CD1c-positive myeloid dendritic cell (primary cell): ENCODE measurements around the gene DGKE.

Experiments used
- DNase-seq: peaks from one replicate; pipeline ENCODE4 v3.0.0-alpha.2; 2016; ENCODE audit errors: extremely low spot score

Gene DGKE

DNA sequence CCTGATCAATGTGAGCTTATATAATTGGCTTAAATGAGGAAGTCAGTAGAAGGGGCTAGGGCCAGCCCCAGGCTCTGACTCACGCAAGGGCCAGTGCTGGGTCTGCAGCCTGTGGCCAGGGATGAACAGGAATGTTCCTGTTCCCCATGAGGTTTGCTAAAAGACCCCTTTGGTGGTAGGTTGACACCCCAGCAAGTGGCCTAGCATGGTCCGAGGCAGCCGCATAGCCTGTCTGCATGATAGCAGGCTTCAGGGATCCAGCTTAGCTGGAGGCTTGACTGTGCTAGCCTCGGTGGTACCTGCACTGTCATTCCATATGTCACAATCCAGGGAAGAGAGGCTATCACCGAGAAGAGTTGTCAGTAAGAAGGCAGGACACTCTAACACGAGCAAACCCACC, 56.4 kb downstream of the DGKE start:
- DNase-seq: no peak

DNA sequence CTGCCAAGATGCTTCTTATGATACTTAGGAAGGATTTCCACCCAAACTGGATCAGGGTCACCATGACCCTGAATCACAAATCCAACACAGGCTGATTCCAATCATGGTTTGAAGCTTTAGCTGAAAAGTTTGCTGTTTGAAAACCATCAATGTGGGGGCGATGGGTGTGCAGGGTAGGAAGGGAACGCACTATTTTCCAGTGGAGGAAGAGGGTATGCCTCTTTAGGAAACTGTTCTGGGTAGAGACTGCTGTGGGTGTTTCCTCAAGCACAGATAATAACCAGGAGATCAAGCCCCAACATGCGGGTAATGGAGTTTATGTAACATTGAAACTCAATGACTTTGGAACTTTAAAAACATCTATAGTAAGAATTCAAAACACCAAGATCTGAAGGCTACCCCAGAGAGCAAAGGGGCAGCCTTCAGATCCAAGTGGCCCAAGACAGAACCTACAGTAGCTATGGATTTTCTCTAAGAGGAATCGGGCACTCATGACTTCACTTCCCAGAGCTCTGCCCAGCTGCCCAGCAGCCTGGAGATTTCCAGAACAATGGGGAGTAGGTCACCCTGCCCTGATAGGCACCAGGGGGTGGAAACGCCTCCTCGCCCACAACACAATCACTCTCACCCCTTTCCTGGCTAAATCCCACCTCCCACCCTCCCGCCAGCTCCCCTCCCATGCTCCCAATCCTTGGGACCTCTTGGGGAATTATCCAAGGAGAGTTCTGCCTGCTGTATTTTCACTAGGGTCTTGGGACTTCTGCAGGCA, 57.1 kb downstream of the DGKE start:
- DNase-seq: no peak

DNA sequence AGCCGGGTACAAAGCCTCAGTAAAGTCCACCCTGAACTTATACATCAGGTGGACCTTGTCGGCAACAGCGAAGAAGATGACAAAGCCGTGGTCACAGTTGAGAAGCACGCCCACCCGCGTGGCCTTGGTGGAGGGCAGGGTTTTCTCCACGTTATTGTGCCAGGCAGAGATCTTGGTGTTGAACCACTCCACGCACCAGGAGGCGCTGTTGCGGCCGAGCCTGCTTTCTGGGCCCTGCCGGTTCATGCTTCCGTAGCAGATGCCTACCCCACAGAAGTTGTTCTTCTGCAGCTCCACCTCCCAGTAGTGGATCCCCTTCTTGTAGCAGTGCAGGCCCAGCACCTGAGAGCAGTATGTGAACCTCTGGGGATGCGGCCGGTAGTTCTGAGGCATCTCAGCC, 57.8 kb downstream of the DGKE start:
- DNase-seq: peak; percentile 53

DNA sequence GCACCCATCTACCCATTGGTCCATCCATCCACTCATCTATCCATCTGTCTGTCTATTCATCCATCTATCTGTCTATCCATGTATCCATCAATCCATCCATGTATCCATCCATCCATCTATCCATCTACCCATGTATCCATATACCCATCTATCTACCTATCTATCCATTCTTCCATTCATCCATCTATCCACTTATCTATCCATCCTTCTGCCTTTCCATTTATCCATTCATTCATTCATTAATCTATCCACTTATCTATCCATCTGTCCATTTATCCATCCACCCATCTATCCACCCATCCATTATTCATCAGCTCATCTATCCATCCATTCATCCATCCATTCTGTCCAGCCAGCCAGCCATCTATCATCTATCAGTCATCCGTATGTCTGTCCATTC, 58.4 kb downstream of the DGKE start:
- no peak for DNase-seq

DNA sequence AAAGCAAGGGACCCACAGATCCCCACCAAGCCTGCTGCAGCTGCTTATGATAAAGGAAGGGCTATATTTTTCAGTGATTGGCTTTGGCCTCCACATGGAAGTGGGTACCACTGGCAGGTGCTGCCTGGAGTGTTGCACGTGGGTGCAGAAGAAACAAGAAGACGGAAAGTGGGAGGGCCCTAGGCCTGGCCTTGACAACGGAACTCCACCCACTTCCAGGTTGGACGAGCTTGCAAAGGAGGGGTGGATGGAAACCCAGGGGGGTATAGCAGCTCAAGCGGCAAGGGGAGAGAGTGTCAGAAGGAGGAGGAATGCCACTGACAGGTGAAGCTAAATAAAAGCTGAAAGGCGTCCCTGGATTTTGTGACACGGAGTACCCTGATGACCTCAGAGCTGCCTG, 59.6 kb downstream of the DGKE start:
- no peak for DNase-seq

DNA sequence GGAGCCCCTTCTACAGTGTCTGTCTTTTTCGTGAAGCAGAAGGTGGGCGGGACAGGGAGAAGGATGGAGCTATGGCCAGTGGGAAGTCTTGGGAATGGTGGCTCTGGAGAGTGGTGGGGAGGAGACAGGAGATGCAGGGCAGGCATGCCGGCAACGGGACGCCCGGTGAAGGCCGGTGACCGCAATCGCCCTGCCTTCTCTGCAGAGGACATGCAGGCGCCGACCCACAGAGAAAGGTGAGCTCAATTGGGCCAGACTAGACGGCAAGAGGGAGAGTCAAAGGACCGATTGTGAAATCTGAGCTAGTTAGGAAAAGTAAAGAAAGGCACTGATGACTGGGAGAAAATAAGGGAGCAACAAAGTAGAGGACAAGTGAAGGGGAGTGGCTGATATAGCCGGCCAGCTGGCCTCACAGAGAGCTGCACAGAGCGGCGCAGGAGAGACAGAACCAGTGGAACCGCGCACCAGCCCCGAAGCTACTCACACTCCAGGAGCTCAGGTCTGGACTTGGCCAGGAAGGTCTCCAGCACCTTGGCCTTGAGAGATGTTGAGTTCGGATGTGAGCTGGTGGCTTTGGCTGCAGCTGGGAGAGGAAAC, 61.0 kb downstream of the DGKE start:
- DNase-seq: no peak

DNA sequence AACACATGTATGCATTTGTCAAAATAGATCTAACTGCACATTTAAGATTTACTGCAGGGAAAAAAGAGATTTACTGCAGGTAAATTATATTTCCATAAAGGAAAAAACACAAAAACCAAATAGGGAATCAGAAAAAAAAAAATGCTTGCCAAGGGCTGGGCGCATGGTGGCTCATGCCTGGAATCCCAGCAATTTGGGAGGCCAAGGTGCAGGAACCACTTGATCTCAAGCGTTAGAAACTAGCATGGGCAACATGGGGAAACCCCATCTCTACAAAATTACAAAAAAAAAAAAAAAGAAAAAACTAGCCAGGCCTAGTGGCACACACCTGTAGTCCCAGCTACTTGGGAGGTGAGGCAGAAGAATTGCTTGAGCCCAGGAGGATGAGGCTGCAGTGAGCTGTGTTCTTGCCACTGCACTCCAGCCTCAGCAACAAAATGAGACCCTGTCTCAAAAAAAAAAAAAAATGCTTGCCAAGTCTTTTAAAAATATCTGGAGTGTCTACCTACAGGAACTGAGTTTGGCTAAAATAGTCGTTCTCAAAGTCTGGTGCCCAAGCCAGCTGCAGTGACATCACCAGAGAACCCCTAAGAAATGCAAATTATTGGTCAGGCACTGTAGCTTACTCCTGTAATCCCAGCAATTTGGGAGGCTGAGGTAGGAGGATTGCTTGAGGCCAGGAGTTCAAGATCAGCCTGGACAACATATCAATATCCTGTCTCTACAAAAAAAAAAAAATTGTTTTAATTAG, 62.4 kb downstream of the DGKE start:
- no peak for DNase-seq

DNA sequence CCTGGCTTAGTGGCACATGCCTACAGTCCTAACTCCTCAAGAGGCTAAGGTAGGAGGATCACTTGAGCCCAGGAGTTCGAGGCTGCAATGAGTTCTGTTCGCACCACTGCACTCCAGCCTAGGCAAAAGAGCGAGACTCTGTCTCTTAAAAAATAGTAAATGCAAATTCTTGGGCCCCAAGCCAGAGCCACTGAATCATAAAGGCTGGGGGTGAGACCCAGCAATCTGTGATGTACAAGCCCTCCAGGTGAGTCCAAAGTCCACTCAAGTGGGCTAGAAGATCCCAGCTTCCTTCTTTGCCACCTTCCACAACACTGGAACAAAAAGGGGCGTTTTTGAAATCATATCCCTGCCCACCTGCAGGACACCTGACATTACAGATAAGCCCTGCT, 63.0 kb downstream of the DGKE start:
- no peak for DNase-seq

DNA sequence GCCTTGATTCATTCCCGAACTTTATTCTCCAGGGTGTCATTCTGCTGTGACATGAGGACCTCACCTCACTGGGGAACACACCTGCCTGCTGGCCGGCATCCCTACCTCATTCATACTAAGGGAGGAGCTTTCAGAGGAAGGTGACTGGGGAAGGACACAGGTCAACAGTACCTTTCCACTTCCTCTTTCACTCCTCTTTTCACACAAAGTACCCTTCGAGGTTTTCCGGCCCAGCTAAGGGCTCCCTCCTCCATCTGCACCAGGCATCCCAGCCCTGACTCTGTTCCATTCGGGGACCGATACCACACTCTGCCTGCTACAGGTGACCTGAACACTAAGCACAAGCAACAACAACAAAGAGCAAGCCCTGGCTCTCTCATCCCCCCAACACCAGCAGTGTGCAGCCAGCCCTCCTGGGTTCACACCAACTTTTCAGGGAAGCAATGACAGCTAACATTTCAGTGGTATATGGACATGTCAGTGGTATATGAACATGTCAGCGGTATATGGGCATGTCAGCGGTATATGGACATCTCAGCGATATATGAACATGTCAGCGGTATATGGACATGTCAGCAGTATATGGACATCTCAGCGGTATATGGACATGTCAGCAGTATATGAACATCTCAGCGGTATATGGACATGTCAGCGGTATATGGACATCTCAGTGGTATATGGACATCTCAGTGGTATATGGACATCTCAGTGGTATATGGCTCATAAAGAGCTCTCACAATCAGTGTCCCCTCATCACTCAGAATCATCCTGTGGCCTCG, 63.9 kb downstream of the DGKE start:
- DNase-seq: no peak

DNA sequence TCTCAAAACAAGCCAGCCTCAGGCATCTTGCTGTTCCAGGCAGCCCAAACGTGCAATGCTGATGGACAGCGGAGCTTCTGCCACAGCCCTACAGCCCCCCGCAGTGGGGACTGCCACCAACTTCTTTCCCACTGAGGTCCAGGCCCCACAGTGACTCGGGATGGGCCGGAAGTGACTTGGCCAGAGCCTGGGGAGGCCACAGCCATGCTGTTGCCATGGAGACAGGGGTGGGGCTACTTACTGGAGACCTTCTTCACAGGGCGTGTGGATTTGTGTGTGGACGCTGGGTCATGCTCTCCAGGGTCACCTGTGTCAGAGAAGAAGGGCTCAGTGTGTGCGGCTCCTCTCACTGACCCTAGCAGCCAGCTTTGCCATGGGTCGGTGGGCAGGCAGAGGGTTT, 64.9 kb downstream of the DGKE start:
- no peak for DNase-seq

DNA sequence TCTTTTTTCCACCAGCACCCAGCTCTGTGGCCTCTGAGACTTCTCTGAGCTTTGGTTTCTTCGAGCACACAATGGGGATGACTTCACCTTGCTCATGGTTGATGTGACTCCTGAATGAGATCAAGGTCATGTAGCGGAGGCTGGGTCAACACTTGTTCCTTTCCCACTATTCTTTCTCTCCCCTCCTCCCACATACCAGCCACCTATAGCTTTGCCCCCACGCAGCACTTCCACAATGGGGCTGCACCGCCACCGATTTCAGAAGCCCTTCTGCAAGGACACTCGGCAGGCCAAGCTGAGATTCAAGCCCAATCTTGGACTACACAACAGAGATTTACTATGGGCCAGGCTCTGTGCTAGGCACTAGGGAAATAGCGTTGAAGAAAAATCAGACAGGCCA, 65.5 kb downstream of the DGKE start:
- DNase-seq: no peak

DNA sequence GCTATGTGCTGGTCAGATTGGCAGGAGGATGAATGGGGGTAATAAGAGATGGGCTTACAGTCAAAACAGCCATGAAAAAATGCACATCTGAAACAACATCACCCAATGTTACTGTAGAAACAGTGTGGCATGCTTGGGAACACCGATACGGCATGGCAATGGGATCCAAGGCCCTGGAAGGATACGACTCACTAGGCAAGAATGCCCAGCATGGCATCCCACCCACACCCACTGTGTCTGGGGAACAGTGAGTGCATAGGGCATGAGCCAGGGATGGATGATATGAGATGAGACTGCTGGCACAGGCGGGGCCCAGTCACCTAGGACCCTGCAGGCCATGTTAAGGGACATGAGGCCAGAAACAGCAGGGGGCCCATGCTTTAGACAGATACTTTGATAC, 68.4 kb downstream of the DGKE start:
- DNase-seq: no peak

DNA sequence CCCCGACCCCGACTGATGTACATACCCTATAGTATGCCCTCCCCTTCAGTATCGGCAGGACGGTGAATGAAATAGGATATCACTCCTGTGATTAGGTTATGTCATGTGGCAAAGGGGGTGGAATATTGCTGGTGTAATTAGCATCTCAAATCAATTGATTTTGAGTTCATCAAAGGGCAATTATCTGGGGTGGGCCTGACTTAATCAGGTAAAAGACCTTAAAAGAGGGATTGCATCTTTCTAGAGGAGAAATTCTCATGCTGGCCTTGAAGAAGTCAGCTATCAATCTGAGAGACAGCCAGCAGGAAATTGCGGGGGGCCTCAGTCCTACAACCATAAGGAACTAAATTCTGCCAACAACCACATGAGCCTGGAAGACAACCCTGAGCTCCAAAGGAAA, 69.6 kb downstream of the DGKE start:
- no peak for DNase-seq

DNA sequence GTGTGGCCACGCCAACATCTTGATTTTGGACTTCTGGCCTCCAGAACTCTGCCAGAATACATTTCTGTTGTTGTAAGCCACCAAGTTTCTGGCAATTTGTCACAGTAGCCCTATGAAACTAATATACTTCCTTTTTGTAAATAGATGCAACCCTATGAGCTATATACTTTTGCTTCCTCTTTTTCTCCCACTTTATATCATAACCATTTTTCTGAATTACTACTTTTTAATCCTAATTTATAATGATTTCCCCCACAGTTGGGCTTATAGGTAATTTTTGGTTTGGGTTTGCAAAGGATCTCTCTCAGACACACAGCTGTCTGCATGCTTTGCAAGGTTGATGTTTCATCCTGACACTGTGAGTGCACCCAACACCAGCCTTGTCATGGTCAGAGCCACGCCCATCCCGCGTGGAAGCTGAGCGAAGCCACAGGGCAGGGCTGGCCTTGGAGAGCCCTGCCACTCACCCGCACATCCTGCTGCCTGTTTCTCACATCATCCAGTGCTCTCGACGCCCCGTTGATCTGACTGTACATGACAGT, 74.1 kb downstream of the DGKE start:
- DNase-seq: peak; percentile 87

DNA sequence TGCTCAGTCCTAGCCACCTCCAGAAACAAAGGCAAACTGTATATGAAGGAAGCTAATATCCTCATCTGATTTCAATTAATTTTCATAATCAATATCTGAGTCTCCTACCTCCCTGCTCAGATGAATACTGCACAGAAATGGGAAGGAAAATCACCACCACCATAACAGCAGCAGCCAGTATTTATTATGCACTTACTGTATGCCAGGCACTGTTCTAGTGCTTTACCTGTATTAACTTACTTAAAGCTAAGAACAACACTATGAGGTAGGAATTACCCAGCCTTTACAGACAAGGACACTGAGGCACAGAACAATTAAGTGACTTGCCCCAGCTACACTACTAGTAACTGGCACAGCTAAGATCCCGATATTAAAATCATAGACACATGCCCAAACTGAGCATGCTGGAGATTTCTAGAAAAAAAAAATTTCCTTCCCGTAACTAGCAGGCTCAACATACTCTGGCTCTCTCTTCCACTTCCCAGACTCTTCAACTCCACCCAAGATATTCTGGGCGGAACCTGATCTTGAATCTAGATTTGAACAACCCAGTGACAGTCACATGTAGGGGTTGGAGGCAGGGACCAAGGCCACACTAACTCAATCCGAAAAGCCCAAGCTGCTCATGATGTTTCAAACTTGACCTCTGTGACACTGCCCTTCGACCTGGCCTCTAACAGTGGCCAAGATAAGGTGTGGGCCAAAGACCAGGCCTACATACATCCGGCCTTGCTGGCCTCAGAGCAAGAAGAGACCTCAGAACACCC, 76.0 kb downstream of the DGKE start:
- DNase-seq: peak; percentile 69

DNA sequence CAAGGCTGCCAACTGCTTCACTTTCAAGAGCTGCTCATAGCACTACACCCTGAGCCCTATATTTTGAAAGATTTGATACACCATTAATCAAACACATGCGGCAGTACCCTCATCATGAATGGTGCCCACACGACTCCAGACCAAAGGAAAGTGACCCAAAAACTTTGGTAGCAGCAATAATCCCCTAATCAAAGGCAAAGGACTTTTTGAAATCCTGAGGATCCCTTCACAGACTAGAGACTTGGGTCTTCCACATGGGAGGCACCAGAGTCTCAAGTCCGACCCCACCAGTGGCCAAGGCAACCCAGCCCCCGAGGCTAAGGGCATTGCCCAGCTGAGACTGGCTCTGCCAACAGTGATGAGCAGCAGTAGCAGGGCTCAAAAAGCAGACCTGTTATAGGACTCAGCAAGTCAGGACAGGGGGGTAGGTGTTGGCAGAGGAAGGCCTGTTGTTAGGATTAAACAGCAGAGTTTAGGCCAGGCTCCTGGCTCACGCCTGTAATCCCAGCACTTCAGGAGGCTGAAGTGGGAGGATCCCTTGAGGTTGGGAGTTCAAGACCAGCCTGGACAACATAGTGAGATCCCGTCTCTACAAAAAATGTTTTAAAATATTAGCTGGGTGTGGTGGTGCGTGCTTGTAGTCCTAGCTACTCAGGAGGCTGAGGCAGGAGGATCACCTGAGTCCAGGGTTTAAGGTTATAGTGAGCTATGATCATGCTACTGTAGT, 76.7 kb downstream of the DGKE start:
- no peak for DNase-seq

DNA sequence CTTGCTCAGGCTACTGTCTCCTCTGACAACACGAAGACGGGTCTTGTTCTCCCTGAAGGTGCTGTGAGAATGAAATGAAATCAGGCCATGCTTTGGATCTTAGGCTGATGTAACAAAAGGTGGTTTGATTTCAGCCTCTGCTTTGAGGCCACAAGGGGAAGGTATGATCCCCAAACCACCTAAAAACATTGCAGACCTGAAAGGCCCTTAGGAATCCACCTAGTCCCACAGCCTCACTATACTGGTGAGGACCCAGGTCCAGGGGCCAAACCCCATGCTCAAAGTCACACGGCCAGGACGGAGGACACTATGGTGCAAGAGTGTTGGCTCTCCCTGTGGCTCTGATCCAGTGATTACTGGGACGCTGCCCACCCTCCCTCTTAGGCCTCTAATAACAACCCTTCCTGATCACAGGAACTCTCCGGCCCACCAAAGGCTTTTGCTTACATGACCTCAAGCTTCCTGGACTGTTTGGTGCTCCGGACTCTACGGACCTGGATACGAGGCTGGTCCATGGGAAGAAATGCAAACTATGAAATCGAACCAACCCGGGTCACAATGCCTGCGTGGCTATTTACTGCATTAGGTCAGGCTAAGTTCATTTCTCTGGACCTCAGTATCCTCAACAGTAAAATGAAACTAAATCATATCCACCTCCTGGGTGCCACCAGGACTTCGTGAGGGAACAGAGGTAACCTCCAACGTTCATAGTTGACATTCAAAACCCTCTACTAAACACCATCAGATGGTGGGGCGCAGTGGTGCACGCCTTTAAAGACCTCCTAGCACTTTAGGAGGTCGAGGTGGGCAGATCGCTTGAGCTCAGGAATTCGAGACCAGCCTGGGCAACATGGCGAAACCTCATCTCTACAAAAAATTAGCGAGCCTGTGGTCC, 78.4 kb downstream of the DGKE start:
- no peak for DNase-seq

DNA sequence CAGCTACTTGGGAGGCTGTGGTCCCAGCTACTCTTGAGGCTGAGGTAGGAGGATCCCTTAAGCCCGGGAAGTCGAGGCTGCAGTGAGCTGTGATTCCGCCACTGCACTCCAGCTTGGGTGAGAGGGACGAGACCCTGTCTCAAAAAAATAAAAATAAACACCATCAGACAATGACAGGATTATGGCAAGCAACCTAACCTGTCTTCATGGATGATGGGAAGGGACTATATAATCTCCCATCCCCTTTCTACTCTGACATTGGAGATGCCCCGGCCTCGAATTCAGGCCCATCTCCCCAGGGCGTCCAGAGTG, 79.0 kb downstream of the DGKE start:
- no peak for DNase-seq

DNA sequence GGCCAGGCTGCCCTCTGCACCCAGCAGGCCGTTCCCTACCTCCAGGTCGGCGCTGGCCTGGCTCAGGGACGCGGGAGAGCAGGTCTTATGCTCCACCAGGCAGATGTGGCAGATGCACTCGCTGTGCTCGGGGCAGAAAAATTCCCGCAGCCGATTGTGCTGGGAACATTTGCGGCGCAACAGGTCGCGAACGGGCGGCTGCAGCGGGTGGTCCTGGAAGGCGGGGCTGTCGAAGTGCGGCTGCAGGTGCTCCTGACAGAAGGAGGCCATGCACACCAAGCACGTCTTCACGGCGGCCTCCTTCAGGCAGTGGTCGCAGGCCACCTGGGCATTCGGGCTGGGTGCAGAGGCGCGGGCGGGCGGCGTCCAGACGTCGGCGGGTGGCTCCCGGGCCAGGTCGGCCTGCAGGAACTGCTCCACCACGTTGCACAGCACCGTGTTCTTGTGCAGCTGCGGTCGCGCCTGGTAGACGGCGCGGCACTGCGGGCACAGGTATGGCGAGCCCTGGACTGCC, 79.5 kb downstream of the DGKE start:
- no peak for DNase-seq
